Measurements from ENCODE around the gene EFHC1.

Gene EFHC1, protein sequence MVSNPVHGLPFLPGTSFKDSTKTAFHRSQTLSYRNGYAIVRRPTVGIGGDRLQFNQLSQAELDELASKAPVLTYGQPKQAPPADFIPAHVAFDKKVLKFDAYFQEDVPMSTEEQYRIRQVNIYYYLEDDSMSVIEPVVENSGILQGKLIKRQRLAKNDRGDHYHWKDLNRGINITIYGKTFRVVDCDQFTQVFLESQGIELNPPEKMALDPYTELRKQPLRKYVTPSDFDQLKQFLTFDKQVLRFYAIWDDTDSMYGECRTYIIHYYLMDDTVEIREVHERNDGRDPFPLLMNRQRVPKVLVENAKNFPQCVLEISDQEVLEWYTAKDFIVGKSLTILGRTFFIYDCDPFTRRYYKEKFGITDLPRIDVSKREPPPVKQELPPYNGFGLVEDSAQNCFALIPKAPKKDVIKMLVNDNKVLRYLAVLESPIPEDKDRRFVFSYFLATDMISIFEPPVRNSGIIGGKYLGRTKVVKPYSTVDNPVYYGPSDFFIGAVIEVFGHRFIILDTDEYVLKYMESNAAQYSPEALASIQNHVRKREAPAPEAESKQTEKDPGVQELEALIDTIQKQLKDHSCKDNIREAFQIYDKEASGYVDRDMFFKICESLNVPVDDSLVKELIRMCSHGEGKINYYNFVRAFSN

DNA sequence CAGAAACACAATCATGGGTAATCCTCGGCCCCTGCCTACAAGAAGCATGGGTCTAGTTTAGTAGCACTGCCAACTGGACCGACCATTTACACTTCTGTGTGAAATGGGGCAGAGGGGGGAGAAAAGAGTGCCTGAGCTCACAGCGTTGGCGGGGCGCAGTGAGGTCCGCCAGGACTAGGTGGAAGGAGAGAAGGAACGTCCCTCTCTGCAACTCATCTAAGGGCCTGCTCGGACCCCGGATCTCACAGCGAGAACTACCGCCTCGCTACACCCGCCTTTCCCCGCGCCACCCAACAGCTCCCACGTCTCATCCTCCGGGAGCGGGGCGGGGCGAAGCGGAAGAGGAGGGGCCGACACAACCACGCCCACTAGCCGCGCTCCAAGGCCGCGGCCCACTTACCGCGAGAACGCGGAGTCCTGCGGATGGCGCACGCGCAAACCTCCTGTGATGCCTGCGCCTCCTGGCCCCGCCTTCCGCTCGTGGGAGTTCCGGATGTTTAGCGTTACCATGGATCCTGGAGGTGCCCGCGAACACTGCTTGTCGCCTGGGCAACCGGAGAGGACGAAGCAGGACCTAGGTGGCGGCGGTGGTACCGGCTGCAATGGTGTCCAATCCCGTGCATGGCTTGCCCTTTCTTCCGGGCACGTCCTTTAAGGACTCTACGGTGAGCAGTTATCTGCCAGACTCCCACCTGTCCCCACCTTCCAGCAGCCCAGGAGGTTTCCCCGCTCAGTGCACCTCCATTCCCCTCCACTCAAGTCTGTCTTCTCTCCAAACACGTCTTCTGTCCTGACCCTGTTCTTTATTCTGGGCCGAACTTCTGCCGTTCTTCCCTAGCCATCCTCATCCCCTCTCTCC is at the start of gene EFHC1:
Gene EFHC1, plus strand, starts transcription at position 534 of the 859 bp plus-strand sequence. Its CDS starts 69 bp downstream, at position 603.
- H3K27ac ChIP-seq (ENCODE audit: low read depth, low read length): peak within 1 kb of the TSS; percentile 93
- peak within 1 kb of the TSS; percentile 88 for H3K9ac ChIP-seq (ENCODE audit: low read depth, low read length)
- no peaks in the 10 kb centered on the region for H3K9me3 ChIP-seq (ENCODE audit: control insufficient read depth, insufficient read depth, low read length)
- H3K4me3 ChIP-seq (ENCODE audit: low read depth, low read length): peak within 1 kb of the TSS; percentile 97
- peaks cover 34% of the 10 kb centered on the region for H3K4me1 ChIP-seq (ENCODE audit: control insufficient read depth, insufficient read depth, low read length)
- 0 out of 2 replicates have a peak, but pooled peaks cover 6% of the 10 kb centered on the region for H3K36me3 ChIP-seq (ENCODE audit: control insufficient read depth, insufficient read depth, low read length)
- H3K27me3 ChIP-seq (ENCODE audit: control insufficient read depth, insufficient read depth, low read length): no peaks in the 10 kb centered on the region

DNA sequence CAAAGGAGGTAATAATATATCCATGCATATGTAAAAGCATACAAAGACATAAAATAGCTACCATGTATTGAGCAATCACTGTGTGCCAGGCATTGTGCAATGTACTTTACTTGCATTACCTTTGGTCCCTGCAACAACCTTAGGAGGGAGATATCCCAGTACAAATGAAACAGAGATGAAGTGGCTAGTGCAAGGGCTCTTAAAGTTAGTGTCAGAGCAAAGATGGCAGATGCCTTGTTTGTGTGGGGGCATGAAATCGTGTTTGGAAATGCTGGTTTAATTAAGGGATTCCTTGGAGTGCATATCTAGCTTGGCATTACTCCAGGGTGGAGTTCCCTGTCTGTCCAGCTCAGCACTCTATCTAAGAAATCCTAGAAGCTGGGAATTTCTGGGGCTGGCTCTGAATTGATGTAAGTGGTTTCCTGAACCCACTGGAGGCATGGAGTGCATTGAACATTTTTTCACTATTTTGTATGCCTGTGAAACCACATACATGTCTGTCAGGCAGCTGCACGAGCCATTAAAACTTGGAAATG is 48.4 kb upstream of the EFHC1 start:
- Histone ChIP-seq H3K4me3 (ENCODE audit: low read depth, low read length) (no peak overlapping the region), H3K27me3 (ENCODE audit: control insufficient read depth, insufficient read depth, low read length) (no peaks in the 10 kb centered on the region), H3K27ac (ENCODE audit: low read depth, low read length) (no peak overlapping the region), H3K36me3 (ENCODE audit: control insufficient read depth, insufficient read depth, low read length) (no peaks in the 10 kb centered on the region), H3K9ac (ENCODE audit: low read depth, low read length) (no peak overlapping the region), H3K9me3 (ENCODE audit: control insufficient read depth, insufficient read depth, low read length) (no peaks in the 10 kb centered on the region), H3K4me1 (ENCODE audit: control insufficient read depth, insufficient read depth, low read length) (no peaks in the 10 kb centered on the region)

DNA sequence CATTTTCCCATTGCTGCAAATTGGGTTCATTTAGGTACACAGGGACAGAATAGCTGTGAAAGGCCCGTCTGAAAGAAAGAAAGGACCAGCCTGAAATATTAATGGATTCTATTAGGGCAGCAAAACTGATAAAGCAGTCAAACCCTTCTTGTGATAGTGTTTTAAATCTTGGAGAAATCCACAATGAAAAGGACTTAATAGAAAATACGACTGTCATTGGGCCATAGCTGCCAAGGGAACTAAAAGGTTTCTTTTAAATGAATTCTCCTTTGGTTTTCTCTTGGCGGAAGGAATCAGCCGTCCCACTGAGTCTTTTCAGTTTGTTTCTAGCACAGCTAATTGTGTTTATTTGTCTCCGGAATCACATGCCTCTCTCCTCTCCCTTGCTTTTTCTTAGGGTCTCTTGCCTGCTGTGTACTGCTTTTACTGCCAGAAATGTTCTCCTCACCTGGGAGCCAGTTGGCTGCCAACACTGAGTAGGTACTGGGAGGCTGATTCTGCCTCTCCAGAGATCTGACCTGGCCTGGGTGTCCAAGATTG is 46.9 kb upstream of the EFHC1 start:
- Histone ChIP-seq H3K27ac (ENCODE audit: low read depth, low read length) (no peak overlapping the region), H3K4me3 (ENCODE audit: low read depth, low read length) (no peak overlapping the region), H3K4me1 (ENCODE audit: control insufficient read depth, insufficient read depth, low read length) (no peaks in the 10 kb centered on the region), H3K9ac (ENCODE audit: low read depth, low read length) (no peak overlapping the region), H3K9me3 (ENCODE audit: control insufficient read depth, insufficient read depth, low read length) (no peaks in the 10 kb centered on the region), H3K27me3 (ENCODE audit: control insufficient read depth, insufficient read depth, low read length) (no peaks in the 10 kb centered on the region), H3K36me3 (ENCODE audit: control insufficient read depth, insufficient read depth, low read length) (no peaks in the 10 kb centered on the region)

DNA sequence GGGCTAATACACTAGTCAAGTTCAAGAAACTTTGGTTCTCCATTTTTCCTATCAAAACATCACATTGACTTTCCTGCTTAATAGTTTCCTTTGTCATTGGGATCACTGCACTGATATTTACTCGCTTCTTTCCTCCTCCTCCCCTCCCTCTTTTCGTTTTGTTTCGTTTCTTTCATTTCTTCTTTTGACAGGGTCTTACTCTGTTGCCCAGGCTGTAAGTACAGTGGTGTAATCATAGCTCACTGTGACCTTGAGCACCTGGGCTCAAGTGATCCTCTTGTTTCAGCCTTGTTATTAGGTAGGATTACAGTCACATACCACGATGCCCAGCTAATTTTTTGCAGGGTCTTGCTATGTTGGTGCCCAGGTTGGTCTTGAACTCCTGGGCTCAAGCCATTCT is 45.9 kb upstream of the EFHC1 start:
- H3K4me1 ChIP-seq (ENCODE audit: control insufficient read depth, insufficient read depth, low read length): no peaks in the 10 kb centered on the region
- no peaks in the 10 kb centered on the region for H3K36me3 ChIP-seq (ENCODE audit: control insufficient read depth, insufficient read depth, low read length)
- H3K4me3 ChIP-seq (ENCODE audit: low read depth, low read length): no peak overlapping the region
- H3K27me3 ChIP-seq (ENCODE audit: control insufficient read depth, insufficient read depth, low read length): no peaks in the 10 kb centered on the region
- no peaks in the 10 kb centered on the region for H3K9me3 ChIP-seq (ENCODE audit: control insufficient read depth, insufficient read depth, low read length)
- no peak overlapping the region for H3K27ac ChIP-seq (ENCODE audit: low read depth, low read length)
- H3K9ac ChIP-seq (ENCODE audit: low read depth, low read length): no peak overlapping the region

DNA sequence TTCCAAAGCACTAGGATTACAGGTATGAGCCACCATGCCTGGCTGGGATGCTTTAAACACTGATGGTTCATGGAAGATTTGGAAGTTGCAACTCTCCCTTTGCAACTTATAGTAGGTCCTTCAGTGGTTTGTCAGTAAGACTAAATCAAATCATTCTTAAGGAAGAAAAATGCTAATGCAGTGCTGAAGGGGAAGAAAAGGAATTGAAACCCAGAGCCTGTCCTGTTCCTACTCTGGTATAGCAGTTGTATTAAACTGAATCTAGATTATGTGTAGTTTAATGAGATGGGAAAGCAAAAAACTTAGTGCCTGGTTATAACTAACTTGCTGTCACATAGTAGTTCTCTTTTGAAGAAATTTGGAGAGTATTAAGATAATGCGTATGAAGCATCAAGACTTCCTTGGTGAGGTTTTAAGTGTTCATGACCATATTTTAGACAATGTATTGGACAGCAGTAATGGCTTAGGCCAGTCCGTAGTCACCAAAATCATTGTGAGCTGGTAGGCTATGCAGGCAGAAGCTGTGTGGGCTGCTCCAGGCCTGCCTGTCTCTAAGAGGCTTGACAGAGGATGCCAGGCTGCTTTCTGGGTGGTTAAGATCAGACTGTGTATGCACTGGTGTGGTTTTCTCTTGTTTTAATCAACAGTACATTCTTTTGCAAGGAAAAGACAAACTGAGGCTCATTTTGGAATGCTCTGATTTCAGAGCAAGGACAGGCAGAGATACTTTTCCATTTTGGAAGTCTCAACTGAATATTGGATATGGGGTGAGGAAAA is 44.2 kb upstream of the EFHC1 start:
- Histone ChIP-seq H3K9me3 (ENCODE audit: control insufficient read depth, insufficient read depth, low read length) (no peaks in the 10 kb centered on the region), H3K27ac (ENCODE audit: low read depth, low read length) (no peak overlapping the region), H3K9ac (ENCODE audit: low read depth, low read length) (no peak overlapping the region), H3K4me1 (ENCODE audit: control insufficient read depth, insufficient read depth, low read length) (no peaks in the 10 kb centered on the region), H3K36me3 (ENCODE audit: control insufficient read depth, insufficient read depth, low read length) (no peaks in the 10 kb centered on the region), H3K27me3 (ENCODE audit: control insufficient read depth, insufficient read depth, low read length) (no peaks in the 10 kb centered on the region), H3K4me3 (ENCODE audit: low read depth, low read length) (no peak overlapping the region)

DNA sequence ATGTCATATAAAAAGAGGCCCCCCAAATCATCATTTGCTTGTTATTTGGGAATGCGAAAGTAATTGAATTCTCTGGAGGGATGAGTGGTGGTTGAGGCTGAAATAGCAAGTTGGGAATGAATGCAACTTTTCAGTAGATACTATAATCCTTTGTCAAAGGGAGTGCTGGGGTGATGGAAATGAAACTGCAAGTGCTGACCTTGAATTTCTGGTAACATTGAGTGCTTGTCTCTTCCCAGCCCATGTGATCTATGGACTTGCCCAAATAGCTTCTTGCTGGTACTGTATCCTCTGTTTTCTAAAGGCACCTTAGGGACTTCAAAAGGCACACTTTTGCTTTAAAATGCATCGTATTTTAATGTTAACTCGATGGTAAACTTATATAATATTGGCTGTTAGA is 43.4 kb upstream of the EFHC1 start:
- no peaks in the 10 kb centered on the region for H3K36me3 ChIP-seq (ENCODE audit: control insufficient read depth, insufficient read depth, low read length)
- H3K9me3 ChIP-seq (ENCODE audit: control insufficient read depth, insufficient read depth, low read length): no peaks in the 10 kb centered on the region
- H3K4me3 ChIP-seq (ENCODE audit: low read depth, low read length): no peak overlapping the region
- no peaks in the 10 kb centered on the region for H3K27me3 ChIP-seq (ENCODE audit: control insufficient read depth, insufficient read depth, low read length)
- no peak overlapping the region for H3K27ac ChIP-seq (ENCODE audit: low read depth, low read length)
- no peak overlapping the region for H3K9ac ChIP-seq (ENCODE audit: low read depth, low read length)
- no peaks in the 10 kb centered on the region for H3K4me1 ChIP-seq (ENCODE audit: control insufficient read depth, insufficient read depth, low read length)

DNA sequence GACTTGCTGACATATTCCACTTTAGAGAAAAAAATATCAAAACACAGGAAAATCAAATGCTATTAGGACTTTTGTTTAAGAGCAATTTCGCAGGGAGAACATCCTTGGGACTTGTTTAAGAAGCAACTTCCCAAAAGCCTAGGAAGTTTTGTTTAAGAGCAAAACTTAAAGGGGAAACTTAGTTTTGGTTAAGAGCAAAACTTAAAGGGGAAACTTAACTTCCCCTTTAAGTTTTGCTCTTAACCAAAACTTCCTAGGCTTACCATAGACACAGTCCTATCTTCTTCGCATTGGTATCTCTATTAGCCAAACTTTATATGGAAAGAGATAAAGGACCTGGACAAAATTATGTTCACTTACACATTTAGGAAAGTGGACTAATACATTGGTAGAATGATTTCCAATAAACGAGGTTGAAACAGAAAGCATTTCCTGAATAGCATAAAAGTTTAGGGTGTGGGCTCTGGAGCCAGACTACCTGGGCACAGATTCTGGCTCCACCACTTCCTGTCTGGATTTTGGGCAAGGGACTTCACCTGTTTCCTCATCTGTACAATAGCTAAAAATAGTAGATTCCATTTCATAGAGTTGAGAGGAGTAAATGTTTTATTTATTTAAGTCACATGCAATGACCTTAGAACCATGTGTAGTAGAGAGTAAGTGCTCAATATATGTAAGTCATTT is 42.5 kb upstream of the EFHC1 start:
- Histone ChIP-seq H3K9ac (ENCODE audit: low read depth, low read length) (no peak overlapping the region), H3K36me3 (ENCODE audit: control insufficient read depth, insufficient read depth, low read length) (no peaks in the 10 kb centered on the region), H3K9me3 (ENCODE audit: control insufficient read depth, insufficient read depth, low read length) (no peaks in the 10 kb centered on the region), H3K4me1 (ENCODE audit: control insufficient read depth, insufficient read depth, low read length) (no peaks in the 10 kb centered on the region), H3K27ac (ENCODE audit: low read depth, low read length) (no peak overlapping the region), H3K27me3 (ENCODE audit: control insufficient read depth, insufficient read depth, low read length) (no peaks in the 10 kb centered on the region), H3K4me3 (ENCODE audit: low read depth, low read length) (no peak overlapping the region)

DNA sequence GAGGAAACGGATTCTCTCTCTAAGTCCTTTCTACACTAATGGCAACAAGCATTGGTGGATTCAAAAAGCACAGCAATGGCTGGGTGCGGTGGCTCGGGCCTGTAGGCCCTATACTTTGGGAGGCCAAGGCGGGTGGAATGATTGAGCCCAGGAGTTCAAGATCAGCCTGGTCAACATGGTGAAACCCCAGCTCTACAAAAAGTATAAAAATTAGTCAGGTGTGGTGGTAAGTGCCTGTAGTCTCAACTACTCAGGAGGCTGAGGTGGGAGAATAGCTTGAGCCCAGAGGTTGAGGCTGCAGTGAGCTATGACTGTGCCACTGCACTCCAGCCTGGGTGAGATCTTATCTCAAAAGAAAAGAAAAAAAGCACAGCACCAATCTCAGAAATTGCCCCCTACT is 38.9 kb upstream of the EFHC1 start:
- no peak overlapping the region for H3K9ac ChIP-seq (ENCODE audit: low read depth, low read length)
- H3K27ac ChIP-seq (ENCODE audit: low read depth, low read length): no peak overlapping the region
- H3K4me3 ChIP-seq (ENCODE audit: low read depth, low read length): no peak overlapping the region
- no peaks in the 10 kb centered on the region for H3K4me1 ChIP-seq (ENCODE audit: control insufficient read depth, insufficient read depth, low read length)
- no peaks in the 10 kb centered on the region for H3K36me3 ChIP-seq (ENCODE audit: control insufficient read depth, insufficient read depth, low read length)
- H3K9me3 ChIP-seq (ENCODE audit: control insufficient read depth, insufficient read depth, low read length): no peaks in the 10 kb centered on the region
- H3K27me3 ChIP-seq (ENCODE audit: control insufficient read depth, insufficient read depth, low read length): no peaks in the 10 kb centered on the region

DNA sequence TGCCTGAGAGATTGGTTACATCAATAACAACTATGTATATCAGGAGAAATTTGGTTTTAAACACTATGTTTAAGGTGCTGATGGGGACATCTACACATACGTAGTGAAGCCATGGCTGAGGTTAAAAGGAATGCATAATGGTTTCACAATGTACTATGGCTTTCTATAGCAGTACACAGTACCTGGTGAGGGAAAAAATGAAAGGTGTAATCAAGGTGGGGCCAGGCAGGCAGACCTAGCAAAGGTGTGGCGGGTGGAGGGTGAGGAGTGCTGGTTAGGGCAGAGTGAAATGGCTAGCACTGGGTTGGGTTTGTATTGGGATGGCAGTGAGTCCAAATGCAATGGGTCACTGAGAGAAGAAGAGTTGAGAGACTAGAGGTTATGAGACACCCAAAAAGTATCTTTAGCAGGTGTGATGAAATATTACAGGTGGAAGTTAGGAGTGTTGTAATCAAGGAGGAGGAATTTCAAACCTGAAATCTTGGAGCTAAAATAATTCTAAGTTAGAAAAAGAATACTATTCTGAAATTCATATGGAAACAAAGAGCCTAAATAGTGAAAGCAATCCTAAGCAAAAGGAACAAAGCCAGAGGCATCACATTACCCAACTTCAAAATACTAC is 35.9 kb upstream of the EFHC1 start:
- H3K27me3 ChIP-seq (ENCODE audit: control insufficient read depth, insufficient read depth, low read length): no peaks in the 10 kb centered on the region
- H3K9ac ChIP-seq (ENCODE audit: low read depth, low read length): no peak overlapping the region
- no peak overlapping the region for H3K4me3 ChIP-seq (ENCODE audit: low read depth, low read length)

More for the DNA sequence above, 35.9 kb upstream of the EFHC1 start:
- no peaks in the 10 kb centered on the region for H3K36me3 ChIP-seq (ENCODE audit: control insufficient read depth, insufficient read depth, low read length)
- H3K27ac ChIP-seq (ENCODE audit: low read depth, low read length): no peak overlapping the region
- peaks cover 12% of the 10 kb centered on the region for H3K9me3 ChIP-seq (ENCODE audit: control insufficient read depth, insufficient read depth, low read length)
- no peaks in the 10 kb centered on the region for H3K4me1 ChIP-seq (ENCODE audit: control insufficient read depth, insufficient read depth, low read length)
